Activated CD8-positive, alpha-beta memory T cell treated with anti-CD3 and anti-CD28 coated beads, Interleukin-2, amount 50 U/mL, for 1 hour (primary cell): Measurements from ENCODE around the gene EIF5A.
"Not testable (repeated sequence)": the region's sequence is repeated elsewhere in the genome, so short reads cannot be mapped to it uniquely, and the experiment has no call there.

Experiments used
- DNase-seq: peaks from one replicate; pipeline ENCODE4 v3.0.0-alpha.2; 2020; ENCODE audit errors: extremely low read depth

Gene EIF5A

DNA sequence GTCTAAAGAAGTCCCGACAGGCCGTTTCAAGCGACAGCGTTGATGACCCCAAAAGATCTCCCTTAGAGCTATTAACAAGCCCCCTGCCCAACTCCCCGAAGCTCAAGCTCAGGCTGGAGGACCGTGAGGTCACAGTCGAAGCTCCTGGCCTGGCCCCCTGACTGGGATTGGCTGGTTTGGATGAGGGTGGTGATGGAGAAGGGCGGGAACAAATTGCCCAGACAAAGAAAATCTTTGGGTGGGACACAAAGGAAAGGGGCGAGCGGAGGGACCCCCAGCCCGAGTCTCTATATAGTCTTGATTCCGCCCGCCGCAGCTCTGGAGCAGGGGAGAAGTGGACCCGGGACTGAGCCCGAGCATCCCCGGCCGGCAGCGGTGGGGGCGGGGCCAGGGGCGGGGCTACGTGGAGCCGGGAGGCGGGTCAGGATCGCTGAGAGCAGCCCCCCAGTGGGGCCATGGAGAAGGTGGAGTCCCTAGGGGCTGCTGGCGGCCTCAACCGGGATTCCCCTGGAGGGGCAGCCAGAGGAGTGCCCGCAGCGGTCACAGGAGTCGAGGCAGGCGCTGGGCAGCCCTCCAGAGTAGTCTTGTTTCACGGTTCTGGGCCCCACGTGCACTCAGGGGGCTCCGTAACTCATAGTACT, 22.7 kb downstream of the EIF5A start:
- DNase-seq: no peak

DNA sequence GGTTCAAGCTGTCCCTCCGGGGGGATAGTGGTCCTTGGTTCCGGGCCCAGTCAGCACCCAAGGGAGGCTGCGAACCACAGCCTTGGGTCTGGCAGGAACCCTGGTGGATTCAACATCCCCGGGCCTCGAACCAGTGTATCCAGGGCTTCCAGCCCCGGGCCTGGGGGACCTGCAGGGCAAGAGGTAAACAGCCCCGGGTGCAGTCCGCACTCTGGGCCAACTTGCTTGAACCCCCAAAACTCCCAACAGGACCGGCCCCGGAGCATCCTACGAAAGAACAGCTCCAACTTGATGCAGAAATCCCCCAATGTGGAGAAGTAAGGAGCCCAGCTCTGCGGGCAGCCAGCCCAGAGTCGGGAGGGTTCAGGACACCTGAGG, 23.2 kb downstream of the EIF5A start:
- no peak for DNase-seq

DNA sequence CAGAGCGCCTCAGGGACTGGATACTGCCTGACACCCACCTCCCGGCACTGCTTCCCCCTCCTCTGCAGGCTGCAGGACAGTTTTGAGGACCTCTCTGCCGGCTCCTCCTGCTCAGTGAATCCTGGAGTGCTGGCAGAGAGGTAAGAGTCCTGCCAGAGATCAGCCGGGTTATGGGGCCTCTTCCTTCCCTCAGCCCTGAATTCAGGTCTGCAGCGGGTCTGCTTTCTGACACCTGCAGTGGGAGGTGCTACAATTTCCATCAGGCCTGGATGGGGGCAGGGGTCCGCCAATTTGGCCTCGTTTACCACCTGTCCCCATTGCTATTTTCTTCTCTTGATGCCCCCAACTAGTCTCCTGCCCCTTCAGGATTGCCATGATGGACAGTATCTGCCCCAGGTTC, 24.7 kb downstream of the EIF5A start:
- DNase-seq: no peak

DNA sequence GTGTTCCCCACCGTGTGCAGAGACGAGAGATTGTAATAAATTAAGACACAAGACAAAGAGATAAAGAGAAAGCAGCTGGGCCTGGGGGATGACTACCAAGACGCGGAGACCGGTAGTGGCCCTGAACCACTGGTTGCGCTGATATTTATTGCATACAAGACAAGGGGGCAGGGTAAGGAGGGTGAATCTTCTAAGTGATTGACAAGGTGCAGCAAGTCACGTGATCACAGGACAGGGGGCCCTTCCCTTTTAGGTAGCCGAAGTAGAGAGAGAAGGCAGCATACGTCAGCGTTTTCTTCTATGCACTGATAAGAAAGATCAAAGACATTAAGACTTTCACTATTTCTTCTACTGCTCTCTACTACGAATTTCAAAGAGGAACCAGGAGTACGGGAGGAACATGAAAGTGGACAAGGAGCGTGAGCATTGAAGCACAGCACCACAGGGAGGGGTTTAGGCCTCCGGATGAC, 25.2 kb downstream of the EIF5A start:
- not testable (repeated sequence) for DNase-seq

DNA sequence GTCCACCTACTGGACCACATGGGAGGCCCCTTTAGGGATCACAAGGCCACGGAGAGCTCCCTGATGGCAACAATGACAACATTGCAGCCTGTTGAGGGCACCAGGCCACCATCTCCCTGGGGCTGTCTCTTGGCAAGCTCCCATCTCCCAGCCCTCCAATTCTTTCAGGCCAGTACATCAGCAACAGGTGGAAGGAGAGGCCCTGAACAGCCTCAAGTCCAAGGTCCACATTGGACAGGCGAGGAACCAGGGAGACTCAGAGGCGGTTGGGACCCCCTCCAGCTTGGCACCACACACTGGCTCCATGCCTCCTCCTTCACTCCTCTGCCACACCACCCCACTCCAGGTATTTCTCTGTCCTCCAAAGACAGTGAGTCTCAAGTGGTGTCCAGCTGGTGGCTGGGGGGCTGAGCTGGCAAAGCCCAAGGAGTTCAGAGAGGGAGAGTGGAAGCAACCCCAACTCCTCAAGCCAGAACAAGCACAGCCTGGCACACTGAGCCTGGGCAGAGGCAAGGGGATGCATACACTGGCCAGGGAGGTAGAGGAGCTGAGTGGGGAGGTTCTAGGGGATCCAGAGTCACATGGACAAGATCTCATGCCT, 27.6 kb downstream of the EIF5A start:
- no peak for DNase-seq

DNA sequence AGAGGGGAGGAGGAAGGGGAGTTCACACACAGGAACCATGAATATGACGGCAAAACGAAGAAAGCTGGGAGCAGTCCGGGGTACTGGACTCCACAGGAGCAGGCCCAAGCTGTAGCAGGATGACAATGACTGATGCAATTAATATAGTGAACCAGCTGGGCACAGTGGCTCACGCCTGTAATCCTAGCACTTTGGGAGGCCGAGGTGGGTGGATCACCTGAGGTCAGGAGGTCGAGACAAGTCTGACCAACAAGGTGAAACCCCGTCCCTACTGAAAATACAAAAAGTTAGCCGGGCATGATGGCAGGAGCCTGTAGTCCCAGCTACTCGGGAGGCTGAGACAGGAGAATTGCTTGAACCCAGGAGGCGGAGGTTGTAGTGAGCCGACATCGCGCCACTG, 28.3 kb downstream of the EIF5A start:
- not testable (repeated sequence) for DNase-seq

DNA sequence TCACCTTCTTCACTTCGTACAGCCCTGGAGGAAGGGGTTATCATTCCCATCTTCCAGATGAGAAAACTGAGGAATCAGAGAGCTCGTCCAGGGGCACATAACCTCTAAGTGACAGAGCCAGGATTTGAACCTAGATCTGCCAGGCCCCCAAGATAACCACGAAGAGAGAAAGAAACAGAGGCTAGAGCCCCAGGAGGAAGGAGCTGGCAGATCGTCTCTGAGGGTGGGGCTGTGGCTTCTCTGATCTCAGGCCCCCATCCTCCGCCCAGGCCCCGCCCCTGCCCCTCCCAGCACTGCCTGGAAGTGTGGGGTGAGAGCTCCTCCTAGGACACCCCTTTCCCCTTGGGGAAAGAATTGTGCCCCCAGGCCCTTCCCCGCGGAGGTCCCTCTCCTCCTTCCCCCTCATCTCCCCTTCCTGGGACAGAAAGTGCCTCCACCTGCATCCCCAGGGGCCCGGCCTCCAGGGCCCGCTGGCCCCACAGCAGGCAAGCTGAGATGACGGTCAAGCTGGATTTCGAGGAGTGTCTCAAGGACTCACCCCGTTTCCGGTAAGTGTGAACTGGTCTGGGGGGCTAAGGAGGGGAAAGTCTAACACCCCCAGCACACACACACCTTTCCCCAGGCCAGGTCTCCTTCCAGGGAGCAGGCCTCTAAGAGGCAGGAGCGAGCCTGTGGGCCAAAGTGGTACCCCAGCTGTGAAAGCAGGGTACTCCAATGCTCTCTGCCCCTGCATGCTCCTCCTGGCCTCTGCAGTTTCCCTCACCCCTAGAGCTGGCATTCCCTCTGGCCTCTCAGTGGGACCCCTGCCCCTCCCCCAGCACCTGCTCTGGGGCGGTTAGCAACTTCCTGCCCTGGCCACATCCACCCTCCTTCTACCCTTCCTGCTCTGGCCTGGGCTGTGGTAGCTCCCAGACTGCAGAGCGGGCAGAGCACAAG, 29.1 kb downstream of the EIF5A start, which contains the start of gene ACAP1:
ACAP1 (plus strand) TSS at position 290 of the 936 bp plus-strand sequence; CDS start at position 496, 206 bp downstream.
- DNase-seq: no peak

DNA sequence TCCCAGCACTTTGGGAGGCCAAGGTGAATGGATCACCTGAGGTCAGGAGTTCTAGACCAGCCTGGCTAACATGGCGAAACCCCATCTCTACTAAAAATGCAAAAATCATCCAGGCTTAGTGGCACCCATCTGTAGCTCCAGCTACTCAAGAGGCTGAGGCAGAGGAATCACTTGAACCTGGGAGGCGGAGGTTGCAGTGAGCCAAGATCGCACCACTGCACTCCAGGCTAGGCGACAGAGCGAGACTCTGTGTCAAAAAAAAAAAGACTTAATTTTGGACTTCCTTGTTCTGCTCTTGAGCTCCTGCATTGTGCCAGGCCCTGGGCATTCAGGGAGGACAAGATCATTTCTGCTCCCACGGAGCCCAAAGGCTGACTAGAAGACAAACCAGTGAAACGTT, 30.2 kb downstream of the EIF5A start:
- not testable (repeated sequence) for DNase-seq

DNA sequence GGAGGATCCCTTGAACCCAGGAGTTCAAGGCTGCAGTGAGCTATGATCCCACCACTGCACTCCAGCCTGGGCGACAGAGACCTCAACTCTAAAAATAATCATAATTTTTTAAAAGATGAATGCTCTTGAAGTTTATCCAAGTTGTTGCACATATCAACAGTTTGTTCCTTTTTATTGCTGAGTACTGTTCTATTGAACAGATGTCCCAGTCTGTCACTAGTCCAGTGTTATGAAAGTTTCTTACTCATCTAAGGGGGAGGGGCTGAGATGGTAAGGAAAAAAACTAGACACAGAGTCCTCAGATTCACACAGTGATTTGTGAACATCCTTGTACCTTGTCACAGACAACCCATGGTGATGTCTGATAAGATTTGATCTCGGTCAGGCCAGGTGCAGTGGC, 32.8 kb downstream of the EIF5A start:
- DNase-seq: no peak

DNA sequence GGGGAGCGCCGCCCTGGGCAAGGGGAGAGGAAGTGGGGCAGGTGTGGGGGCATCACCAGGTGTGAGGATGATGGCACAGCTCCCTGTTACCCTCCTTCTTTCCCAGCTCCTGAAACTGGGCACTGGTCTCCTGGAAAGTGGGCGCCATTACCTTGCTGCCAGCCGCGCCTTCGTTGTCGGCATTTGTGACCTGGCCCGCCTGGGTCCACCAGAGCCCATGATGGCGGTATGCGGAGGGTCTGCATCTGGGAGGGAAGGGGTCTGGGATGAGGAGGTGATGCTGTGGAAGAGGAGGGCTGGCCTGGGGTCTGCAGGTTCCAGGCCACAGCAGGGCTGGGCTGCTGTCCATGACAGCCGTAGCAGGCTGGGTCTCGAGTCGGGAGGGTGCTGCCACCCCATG, 34.4 kb downstream of the EIF5A start:
- no peak for DNase-seq

DNA sequence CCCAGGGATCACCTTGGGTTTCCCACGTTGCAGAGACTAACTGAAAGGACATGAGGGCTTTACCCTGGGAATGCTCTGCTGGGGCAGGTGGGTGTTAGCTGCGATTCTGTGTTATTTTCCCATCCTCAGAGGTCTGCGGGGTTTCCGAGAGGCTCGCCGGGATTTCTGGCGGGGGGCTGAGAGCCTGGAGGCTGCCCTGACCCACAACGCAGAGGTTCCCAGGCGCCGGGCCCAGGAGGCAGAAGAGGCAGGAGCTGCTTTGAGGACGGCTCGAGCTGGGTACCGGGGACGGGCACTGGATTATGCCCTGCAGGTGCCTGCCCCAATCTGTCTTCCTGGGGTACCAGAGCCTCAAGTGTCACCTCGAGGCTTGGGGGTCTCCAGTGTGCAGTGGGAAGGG, 35.8 kb downstream of the EIF5A start:
- no peak for DNase-seq

DNA sequence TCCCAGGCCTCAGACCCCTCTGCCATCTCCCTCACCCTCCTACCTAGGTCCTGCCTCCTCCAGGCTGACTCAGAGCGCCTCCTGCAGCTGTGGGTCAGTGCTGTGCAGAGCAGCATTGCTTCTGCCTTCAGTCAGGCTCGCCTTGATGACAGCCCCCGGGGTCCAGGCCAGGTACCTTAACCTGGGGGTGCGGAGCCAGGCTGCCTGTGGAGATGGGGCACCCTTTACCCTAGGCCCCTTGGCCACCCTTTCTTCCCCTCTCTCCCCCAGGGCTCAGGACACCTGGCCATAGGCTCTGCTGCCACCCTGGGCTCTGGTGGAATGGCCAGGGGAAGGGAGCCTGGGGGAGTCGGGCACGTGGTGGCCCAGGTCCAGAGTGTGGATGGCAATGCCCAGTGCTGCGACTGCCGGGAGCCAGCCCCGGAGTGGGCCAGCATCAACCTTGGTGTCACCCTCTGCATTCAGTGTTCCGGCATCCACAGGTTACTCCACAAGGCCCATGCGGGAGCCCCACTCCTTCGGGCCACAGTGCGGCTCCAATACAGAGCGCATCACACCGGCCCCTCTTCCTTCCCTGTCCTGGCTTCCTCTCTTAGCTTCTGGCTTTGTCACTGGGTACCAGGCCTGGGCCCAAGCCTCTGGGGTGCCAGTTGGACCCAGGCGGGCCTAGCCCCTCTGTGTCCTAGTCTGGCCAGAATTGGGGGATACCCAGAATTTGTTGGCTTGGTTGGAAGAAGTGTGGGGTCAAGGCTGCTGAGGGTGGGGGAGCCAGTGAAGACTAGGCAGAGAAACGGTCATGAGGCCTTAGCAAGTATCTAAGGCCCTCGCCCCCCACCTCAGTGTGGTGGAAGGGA, 39.6 kb downstream of the EIF5A start:
- no peak for DNase-seq

DNA sequence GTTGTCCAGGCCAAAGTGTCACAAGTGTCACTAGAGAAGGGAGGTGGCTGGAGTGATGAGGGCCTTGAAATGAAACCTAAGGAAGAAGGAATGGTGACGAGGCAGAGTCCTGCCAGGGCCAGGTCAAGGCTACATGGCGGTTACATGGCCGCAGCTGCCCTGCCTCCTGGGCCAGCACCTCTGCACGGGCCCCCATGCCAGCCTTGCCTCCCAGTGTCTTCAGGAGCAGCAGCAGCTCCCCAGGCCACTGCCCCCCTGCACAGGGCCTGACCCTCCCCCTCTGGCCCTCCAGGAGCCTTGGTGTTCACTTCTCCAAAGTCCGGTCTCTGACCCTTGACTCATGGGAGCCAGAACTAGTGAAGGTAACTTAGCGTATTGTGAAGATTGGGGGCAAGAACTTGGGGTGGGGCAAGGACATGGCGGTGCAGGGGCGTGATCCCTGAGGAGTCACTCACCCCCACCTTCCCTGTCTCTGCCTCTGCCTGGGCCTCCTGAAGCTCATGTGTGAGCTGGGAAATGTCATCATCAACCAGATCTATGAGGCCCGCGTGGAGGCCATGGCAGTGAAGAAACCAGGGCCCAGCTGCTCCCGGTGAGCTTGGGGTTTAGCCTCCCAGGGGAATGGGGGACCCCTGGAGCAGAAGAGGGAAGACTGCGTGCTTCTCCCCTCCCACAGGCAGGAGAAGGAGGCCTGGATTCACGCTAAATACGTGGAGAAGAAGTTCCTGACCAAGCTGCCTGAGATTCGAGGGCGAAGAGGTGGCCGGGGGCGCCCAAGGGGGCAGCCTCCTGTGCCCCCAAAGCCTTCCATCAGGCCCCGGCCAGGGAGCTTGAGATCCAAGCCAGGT, 40.4 kb downstream of the EIF5A start:
- DNase-seq: no peak

DNA sequence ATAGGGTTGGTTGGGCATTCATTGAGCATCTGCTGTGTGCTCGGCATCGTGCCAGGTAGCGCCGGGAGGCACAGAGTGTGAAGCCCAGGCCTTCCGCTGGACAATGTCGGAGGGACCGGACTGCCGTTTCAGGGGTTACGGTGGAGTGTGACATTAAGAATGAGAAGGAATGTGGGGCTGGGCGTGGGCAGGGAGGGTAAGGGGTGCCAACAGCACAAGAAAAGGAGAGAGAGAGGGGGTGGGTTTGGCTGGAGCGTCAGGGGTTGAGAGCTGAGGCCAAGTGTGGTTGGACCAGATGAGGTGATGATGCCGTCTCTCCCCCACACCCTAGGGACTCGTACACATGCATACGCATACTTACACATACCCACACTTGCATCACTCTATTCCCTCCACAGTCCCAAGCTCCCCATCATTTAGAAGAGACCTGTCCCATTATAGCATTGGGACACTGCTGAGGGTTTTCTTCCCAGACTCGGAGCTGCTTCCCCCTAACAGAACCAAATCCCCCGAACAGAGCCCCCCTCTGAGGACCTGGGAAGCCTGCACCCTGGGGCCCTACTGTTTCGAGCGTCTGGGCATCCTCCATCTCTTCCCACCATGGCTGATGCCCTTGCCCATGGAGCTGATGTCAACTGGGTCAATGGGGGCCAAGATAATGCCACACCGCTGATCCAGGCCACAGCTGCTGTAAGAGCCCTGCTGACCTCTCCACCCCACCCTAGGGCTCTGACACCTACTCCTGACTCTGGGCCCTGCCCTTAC, 41.2 kb downstream of the EIF5A start:
- no peak for DNase-seq

DNA sequence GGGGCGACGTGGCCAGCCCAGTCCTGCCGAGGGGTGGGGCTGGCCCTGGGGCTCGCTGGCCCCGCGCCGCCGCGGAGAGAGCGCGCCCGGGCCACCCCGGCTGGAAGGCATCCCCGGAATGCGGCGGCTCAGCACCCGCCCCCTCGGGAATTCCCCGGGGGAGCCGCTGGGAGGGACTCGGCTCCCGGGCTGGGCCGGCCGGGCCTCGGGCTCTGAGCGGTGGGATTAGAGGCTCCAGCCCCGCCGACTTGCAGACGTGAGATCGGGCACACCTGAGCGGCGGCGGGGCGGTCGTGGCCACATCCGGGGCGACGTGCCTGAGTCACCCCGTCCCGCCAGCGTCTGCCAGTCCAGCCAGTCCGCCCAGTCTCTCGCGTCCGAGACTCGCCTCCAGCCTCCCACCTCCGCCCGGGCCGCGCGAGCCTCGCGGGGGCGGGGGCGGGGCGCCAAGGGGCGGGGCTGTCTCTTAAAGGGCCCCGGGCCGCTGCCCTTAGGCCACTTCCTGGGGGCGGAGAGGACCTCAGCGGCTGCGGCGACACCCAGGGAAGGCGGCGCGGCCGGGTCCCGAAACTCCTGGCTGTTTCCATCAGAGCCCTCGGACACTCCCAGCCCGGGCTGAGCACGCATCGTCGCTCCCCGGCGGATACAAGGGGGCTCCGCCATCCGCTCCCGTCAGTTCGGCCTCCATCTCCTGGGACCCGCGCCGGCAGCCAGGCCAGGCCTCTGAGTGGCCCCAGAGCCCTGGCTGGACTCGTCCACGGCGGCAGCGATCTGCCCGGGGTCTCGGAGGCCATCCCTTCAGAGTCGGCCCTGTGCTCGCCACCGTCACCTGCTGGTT, 44.5 kb downstream of the EIF5A start, which contains the start of gene KCTD11:
KCTD11 (plus strand) TSS at position 498 of the 838 bp plus-strand sequence.
- DNase-seq: peak; percentile 66

DNA sequence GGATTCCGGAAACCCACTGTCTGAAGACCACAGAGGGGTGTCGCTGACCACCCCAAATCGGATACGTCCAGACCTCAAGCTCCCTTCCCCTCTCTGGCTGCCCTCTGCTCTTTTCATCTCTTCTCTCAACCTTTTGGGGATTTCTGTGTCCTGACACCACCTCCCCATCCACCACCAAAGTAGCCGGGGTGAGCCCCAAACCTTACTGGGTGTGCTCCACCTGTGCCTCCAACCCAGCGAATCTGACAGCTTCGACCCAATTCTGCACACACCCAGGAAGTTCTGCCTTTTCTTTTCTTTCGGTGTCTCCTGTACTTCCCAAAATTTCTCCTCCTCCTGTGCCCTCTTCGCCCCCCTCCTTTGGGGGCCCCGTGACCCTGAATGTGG, 45.1 kb downstream of the EIF5A start:
- no peak for DNase-seq

DNA sequence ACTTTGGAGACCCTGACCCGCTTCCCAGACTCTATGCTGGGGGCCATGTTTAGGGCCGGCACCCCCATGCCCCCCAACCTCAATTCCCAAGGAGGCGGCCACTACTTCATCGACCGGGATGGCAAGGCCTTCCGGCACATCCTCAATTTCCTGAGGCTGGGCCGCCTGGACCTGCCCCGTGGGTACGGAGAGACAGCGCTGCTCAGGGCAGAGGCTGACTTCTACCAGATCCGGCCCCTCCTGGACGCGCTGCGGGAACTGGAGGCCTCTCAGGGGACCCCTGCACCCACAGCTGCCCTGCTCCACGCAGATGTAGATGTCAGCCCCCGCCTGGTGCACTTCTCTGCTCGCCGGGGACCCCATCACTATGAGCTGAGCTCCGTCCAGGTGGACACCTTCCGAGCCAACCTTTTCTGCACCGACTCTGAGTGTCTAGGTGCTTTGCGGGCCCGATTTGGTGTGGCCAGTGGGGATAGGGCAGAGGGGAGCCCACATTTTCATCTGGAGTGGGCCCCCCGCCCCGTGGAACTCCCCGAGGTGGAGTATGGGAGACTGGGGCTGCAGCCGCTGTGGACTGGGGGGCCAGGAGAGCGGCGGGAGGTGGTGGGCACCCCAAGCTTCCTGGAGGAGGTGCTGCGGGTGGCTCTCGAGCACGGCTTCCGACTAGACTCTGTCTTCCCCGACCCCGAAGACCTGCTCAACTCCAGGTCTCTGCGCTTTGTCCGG, 45.6 kb downstream of the EIF5A start:
- DNase-seq: no peak

DNA sequence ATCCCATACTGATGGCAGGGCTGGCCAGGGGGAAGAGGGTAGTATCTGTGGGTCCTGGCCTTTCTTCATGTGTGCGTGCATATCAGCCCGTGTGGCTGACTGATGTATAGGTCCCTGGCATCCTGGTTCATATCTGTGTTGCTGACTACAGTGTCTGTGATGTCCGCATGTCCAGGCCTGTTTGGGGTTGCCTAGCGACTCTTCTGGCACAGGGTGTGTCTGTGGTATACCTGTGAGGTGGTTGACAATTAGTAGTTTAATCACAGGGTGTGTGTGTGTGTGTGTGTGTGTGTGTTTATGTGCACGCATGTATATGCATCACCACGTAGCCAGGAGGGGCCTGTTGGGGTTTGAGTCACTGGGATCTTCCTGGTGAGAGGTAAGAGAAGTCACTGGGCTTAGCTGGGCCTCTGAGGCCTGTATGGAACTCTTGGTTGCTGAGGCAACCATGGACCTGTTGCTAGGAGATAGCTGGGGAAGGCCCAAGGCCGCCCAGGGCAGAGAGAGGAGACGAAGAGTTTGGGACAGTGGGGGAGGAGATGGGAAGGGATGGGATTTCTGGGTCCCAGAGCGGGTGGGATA, 46.9 kb downstream of the EIF5A start:
- no peak for DNase-seq
